Stimulated activated CD4-positive, alpha-beta T cell treated with anti-CD3 and anti-CD28 coated beads, Interleukin-1b, Interleukin-23, amount 100 ng/mL, for 24 hours (primary cell): ENCODE results near the gene SHISA8.

Experiments
- DNase-seq, 4 experiments: peaks; one replicate each; pipeline ENCODE4 v3.0.0-alpha.2; 2020; ENCODE audit warnings: low read depth in 4 of 4, low spot score in 1 of 4

The SHISA8 gene

DNA sequence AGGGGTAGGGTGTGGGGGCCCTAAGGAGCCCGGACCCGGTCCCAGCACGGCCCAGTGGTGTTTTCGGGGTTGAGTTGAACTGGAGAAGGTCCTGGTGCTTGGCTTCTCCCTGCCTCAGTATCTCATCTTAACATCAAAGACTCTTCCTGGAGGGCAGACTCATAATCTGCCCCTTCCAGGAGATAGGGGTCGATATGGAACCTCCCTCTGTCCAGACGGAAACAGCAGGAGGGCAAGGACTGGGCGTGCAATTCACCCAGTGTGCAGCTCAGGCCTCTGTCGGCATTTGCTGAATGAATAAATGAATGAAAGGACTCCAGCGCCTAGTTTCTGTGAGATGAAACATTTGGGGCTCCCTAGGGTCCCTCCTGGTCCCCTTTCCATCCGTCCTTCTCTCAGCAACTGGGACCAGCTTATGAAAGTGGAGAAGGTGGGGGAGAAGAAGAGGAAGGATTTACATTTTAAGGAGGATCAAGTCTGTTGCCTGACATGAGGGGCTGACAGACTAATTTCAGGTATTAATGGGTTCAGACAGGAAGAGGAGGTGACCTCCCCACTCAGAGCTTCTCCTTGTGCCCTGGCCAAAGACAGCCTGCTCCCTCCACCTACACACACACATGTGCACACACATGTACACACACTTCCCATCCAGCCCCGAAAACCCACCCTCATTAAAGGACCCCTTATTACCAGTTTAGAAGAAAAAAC, 1.1 kb upstream of the SHISA8 start:
- DNase-seq, result no peak

DNA sequence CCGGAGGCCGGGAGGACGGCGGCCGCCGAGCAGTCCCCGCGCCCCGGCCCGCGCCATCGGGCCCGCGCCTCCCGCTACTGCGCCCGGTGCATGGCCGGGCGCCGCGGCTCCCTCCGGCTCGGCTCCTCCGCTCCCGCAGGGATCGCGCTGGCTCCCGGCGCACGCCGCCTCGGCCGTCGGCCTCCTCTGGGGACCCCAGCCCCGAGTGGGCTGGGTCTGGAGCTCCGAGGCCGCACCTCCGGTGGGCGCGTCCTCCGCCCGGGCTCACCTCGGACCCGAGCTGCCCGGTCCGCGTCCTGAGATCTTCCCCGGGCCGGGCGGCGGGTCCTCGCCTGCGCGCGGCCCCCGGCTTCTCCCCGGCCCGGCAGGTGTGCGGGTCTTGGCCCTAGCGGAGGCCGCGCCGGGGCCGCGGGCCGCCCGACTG, 251 bp downstream of the SHISA8 start:
- DNase-seq, result no peak

DNA sequence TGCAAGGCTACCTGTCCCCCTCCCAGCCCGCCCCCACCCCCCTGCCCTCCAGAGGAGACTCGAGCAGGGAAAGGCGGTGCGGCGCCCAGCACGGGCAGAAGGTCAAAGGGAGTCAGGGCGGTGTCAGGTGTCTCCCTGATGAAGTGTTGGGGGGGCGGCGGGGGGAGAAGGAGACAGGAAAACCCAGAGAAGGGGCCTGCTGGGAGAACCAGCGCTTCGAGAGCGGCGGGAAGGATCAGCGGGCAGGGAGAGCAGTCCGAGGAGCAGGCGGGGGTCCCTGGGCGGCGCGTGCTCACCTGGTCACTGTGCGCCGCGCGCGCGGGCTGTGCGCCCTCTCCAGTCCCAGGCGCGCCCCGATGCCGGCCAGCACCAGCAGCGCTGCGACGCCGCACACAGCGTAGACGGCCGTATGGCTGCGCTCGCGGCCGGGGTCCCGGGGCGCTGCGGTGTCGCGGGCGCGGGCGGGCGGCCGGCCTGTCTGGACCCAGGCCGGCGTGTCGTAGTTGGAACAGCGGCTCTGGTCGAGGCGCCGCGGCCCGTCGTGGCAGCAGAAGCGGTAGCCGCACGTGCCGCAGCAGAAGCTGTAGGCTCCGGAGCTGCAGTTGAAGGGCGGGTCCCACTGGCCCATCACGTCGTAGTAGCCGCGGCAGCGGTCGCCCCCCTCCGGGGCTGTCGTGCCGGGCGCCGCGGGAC, 886 bp downstream of the SHISA8 start:
- DNase-seq, result no peak

DNA sequence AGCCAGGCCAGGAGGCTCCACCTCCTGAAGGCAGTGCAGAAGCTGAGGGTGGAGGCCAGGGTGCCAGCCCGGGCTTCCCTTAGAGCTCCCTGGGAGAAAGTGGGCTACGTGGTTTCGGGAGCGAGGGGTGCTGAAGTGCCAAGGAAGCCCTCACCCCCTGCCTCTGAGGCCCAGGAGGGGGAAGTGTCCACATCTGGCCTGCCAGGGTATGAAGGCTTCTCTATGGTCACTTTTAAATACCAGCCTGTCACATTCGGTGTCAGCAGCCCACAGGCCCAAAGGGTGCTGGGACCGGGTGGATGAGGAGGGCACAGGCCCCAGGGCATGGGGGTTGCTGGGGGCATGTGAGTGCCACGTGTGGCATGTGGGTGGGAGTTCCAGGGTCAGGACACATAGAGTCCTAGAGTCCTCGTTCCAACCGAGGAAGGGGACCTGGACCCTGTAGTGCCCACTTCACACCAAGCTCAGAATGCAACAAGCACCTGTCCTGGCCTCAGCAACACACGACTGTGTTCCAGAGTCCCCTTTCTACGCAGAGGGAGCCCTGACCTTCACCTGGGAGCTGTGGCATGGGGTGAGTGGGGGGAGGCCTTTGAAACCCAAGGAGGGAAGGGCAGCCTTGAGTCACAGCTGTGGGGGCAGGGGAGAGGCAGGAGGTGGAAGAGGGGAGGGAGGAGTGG, 1.7 kb downstream of the SHISA8 start:
- DNase-seq, result no peak

DNA sequence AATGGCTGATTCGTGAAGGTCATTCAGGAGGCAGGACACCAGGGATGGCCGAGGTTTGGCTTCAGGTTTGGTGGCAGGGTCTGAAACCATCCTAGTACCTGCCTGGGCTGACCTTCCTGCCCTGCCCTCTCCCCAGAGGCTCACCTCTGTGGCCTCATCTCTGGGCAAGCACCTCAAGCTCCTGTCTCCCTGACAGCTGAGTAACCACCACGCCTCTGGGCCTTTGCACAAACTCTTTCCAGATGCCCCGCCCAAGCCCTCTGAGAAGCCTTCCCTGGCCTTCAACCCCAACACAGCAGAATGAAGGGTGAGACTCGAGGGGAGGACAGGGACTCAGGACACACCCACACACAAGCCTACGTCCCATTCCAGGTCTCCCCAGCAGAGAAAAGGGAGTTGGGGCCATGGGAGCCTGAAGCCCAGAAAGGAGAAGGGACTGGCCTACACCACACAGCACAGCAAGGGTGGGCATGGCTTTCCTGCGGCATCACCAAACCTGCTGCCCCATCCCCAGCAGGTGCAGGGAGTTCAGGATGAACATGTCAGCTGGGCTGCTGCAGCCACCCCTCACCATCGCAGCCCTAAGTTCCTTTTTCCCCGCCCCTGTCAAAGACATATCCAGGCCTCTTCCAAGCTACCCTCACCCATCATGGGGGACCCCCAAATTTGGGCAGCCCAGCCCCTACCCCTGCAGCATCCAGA, 2.4 kb downstream of the SHISA8 start:
- no peak for DNase-seq

DNA sequence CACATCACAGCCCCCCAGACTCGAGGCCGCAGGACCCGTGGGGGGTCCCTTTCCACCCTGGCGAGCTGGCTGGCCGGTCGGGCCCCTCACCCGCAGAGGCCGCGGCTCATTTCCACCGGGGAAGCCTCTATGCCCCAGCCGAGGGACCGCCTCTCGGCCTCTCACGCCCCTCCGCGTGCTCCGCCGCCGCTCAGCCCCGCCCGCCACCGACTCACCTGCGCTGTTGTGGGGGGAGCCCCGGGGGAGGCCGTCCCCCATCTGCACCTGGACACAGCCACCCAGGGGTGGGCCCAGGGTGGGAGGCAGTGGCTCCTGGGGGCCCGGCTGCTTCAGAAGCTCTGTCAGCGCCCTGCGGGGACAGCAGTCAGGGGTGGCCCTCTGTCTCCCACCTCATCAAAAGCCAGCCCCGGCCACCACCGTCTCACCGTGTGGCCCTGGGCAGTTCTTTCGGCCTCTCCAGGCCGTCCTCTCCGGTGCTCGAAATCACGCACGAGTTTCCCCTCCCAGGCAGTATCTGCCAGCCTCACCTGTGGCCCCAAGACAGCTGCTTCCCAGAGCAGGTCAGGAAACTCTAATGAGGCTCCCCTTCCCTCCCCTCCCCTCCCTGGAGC, 3.8 kb downstream of the SHISA8 start:
- DNase-seq, result no peak

DNA sequence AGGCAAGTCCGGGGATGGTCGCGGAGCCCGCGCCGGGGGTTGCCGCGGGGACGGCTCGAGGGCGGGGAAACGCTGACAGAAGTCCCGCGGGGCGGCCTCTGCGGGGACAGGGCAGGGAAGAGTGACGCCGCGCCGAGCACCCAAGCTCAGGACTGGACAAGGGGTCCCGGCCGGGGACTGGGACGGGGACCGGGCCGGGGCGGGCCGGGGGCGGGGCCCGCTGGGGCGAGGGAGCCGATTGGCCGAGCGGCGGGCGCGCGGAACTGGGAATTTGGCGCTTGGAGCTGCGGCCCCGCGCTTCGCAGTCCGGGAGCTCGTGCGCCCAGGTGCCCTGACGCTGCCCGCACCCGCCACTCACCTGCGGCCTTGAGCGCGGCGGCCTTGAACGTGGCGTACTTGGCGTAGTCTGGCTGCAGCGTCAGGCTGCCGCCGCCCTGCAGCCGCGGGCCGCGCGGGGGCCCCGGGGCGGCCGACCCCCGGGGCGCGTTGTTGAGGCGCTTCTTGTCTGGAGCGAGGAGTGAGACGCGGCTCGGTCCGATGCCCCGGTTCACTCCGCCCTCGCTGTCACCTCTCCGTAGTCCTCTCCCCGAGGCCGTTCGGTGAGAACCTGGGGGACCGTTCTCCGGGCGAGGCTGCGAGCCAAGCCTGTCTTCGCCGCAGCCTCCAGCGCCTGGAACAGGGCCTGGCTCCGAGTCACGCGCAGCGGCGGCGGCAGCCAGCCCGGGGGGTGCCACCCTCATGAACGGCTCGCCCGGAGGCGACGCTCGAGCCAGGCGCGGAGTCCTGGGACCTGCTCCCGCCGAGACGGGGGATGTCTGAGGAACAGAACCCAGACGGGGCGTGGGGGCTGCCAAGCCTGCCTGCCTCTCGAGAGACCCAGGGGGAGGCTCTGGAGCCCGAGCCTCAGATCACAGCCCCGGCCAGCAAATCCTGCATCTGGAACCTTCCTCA, 4.5 kb downstream of the SHISA8 start:
- no peak for DNase-seq

DNA sequence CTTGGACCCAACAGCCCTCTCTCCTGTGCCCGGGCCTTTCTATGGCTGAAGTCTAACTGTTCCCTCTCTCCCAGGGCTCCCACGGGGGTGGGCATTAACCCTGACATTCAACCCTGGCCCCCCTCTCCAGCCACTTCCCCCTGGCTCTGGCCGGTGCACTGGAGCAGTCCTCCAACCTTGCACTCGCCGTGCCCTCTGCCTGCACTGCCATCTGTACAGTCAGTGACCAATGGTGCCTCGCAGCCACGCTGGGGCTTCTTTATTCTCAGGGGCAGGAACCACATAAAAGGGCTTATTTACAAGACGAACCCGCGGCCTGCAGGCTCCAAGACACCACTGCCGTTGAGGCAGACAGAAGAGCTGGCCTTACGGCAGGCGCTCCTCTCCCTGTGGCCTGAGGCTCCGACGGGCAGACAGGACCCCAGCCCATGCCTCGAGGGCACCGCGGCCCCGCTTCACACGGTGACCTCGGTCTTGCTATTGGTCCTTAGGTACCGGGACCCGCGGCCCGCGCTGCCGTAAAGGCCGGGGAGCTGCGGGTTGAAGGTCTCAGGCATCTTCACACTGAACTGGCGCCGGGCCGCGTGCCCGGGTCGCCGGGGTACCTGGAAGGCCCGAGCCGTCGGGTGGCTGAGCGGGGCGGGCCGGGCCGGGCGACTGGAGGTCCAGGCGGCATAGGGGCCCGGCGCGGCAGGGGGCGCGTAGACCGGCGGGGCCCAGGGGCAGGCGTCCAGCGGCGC, 5.4 kb downstream of the SHISA8 start:
- no peak for DNase-seq

DNA sequence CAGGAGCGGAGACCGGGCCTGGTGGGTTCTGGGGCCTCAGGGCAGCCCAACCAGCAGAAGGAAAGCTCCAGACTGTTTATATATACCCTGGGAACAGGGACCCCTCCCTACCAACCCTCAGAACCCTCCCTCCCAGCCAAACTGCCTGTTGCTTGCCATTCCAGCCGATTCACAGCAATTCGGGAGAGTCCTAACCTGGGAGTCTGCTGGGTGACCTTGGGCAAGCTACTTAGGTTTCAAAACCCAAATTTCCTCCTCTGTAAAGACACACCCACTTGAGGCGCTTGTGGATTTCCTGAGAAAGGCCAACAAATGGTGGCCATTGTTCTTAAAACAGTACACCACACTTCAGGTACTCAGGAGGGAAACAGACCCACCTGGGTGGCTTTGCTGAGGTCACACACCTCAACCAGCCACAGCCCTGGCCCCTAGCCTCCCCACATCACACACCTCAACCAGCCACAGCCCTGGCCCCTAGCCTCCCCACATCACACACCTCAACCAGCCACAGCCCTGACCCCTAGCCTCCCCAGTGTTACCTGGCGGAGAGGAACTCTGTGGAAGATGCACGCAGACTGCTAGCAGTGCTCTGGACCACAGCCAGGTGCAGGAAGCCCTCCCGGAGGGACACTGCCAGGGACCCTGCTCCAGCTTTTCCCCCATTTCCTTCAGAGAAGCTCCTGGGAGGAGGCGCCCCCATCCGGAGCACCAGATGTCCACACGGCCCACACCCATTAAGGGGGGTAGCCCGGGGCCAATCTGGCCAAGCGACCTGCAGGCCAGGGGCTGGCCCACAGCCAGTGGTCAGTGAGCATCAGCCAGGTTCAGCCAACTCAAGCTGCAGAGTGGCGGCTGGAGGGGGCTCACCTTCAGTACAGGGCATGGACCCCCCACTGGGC, 6.2 kb downstream of the SHISA8 start:
- no peak for DNase-seq

DNA sequence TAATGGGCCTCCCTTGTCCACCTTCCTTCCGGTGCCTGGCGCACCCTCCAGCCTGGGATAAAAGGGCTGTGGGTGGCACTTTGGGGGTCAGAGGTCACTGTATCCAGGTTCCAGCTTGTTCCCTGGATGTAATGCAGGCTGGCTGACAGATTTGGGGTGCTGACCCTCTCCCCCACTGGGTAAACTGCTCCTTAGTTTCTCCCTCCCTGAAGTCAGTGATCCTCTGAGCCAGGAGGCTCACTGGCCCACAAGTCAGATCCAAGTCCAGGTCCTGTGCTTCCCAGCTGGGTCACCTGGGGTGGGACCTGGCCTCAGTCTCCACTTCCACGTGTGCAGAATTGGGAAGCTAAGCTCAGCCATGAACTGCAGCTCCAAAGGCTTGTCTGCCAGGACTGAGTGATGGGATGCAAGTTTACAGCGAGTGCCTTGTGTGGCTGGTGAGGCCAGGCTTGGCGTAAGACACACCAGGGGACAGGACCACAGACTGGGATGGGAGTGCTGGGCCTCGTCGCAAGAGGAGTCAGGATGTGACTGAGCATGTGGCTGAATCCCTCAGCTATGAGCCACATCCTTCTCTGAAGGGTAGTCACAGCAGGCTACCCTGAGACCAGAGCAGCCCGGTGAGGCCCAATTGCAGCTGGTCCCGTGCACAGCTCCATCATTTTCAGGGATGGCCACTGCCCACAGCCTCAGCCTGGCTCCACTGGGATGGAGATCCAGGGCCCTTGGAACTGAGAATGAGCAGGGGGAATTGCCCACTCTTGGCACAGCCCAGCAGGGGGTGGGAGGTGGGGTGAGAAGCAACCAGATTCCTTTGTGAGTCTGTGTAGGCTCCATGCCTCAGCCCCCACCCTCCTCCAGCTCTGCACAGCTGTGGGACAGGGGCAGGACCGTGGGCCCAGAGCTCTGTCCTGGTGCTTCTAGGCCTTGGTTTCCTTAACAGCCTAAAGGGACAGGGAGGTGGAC, 7.2 kb downstream of the SHISA8 start:
- DNase-seq, result no peak

DNA sequence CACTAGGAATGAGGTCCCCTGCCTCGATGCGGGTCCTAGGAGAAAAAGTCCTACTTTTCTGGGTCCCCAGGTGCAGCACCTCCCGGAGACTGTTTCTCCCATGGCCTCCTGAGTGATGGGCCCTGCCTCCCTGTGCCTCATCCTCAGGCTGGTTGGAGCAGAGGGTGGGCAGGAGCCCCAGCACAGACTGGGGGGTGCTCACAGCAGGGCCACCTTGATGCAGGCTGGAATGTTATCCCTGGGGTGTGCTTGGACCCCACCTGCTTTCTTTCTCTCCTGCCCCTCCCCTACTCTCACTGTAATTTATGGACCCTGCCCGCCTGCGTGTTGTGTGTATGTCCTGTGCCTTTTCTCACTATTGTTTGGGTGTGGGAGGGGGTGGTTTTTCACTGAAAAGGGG, 8.1 kb downstream of the SHISA8 start:
- no peak for DNase-seq

DNA sequence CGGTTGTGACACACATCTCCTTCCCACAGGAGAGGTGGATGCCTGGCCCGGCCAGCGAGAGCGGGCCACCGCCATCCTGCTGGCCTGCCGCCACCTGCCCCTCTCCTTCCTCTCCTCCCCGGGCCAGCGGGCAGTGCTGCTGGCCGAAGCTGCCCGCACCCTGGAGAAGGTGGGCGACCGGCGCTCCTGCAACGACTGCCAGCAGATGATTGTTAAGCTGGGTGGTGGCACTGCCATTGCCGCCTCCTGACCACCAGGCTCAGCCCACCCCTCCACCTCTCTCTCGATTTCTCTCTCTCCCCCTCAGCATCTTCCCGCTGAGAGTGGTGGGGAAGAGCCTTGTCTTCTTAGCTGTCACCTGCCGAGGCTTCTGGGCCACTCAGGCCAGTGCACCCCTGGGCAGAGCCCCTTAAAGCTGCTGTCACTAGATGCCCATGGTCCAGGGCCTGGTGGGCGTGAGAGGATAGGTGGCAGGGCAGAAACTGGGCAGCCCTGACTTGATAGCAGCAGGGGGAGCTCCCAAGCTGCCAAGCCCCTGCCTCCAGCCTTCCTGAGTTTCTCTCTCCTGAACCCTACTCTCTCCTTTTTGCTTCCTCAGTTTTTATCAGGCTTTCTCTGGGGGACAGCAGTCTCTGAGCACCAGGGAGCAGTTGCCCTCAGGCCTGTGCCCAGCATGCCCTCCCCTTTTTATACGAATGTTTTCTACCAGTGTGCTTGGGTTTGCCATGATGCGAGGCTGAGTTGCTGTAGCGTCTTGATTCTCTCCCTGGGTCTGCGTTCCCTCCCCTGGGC, 9.3 kb downstream of the SHISA8 start:
- no peak for DNase-seq

DNA sequence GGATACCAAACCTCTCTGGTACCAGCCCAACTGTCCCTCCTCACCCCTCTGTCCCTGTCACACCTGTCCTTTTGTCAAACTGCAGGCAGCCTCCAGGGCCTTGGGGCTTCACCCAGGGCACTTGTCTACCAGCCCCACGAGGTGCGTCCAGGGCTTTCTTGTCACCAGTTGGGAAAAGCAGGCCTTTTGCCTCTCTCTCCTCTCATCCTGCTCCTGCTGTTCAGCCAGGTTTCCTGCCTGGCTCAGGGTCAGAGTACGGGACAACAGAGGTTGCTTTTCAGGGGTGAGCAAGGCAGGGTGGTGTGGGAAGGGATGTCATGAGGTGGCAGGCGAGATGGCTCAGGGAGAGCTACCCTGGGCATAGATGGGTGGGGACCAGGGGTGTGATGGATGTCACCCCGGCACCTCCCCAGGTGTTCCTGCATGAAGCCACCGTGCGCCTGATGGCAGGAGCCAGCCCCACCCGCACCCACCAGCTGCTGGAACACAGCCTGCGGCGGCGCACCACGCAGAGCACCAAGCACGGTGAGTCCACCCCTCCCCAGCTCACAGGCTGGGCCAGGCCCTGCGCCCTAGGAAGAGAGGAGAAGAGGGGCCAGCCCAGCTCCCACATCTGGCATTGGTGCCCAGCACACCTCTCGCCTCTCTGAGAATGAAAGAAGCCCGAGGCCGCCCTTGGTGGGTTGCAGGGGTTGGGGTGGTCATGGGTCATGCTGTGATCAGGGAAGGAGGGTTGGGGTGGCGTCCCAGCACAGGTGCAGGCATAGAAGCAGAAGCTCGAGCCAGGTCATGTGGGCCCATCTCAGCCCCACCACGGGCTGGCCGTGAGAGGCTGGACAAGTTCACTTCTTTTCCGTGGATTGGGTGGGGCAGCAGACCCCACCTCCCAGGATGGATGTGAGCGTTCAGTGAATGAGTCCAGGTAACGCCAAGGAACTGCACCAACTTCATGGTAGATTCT, 10.1 kb downstream of the SHISA8 start:
- DNase-seq, result no peak

DNA sequence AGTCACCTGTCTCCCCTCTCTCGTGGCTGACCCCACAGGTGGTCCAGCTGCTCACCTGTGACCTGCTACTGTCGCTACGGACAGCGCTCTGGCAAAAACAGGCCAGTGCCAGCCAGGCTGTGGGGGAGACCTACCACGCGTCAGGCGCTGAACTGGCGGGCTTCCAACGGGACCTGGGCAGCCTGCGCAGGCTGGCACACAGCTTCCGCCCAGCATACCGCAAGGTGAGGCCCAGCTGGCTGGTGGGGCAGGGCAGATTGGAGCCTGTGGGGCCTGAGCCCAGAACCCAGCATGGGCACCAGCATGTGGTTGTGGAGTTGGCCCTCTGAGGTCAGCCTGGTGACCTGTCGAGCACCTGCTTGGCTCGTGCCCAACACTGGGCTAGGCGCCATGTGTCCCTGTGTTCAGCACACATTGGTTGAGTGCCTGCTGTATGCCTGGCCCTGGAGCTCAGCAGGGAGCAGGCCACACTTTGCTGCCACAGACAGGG, 11.9 kb downstream of the SHISA8 start:
- DNase-seq, result no peak

DNA sequence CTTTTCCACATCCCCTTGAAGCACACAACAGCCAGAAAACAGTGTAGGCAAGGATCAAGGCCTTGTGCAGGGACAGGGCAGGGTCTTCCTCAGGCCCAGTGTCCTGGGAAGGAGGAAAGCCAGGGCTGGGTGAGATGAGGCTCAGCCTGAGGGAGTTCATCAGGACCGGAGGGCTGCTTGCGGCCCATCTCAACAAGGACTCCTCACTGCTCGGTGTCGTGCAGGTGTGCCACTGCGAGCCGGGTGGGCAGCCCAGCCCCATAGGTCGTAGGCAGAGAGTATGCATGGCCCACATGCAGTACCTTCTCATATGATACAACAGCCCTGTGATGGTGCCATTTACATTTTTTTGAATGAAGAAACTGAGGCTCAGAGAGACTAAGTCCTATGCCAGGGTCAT, 12.9 kb downstream of the SHISA8 start:
- DNase-seq, result no peak
